Measurements from ENCODE around the gene ANKRD62. TPM values are rescaled to one million over a fixed set of nuclear protein-coding genes. Genes with fewer than 3 reads are reported as not detected.
"Not testable (repeated sequence)": the region's sequence is repeated elsewhere in the genome, so short reads cannot be mapped to it uniquely, and the experiment has no call there.

The ANKRD62 gene
- polyA plus RNA-seq, 1 donor from 2014 or later: not detected

GRCh38 chr18:12102136-12102842 is 8.6 kb downstream of the ANKRD62 start:
- Mint-ChIP-seq H3K27ac (no peak overlapping the region), H3K9me3 (no peaks in the 10 kb centered on the region), H3K36me3 (no peaks in the 10 kb centered on the region), H3K4me3 (no peak overlapping the region), H3K27me3 (peaks cover 3% of the 10 kb centered on the region), H3K4me1 (no peaks in the 10 kb centered on the region)

DNA sequence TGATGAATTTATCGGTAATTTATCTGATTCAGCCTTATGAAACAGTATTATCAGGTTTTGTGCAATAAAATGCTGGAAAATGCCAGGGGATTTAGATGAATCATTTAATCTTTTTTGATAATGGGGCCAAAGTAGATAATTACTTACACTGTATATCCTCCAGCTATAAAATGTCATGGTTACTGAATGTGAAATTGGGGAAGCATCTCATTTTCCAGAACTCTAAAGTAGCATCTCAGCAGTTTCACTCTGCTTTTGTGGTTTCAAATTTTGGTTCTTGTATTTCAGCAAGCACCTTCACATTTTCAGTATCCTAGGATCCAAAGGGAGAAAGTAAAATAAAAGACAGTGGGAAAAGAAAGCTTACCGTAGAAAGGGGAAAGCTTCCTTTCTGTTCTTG is 12.8 kb downstream of the ANKRD62 start:
- Mint-ChIP-seq H3K4me1 (peaks cover 0 to 5% (median 0%) of the 10 kb centered on the region in 3 donors), H3K9me3 (peaks cover 0 to 2% (median 0%) of the 10 kb centered on the region in 3 donors), H3K36me3 (no peaks in the 10 kb centered on the region), H3K27me3 (peaks cover 1% of the 10 kb centered on the region), H3K4me3 (no peak overlapping the region), H3K27ac (no peak overlapping the region)

DNA sequence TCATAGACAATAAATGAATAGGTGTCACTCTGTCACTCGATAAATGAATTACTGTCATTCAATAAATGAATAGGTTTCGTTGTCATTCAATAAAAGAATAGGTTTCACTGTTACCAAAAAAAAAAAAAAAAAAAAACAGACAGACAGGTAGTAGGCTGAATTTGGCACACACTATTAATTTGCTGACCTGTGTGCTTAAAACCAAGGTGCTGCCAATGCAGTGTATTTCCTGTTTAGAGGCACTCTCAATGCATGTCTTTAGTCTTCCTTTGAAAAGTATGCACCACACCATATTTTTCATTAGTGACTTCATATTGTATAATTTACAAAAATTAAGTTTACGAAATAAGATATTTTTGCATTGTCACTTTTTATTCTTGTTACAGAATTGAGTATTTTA is 16.2 kb downstream of the ANKRD62 start:
- Mint-ChIP-seq H3K4me1 (peaks cover 0 to 5% (median 0%) of the 10 kb centered on the region in 3 donors), H3K9me3 (peaks cover 0 to 6% (median 0%) of the 10 kb centered on the region in 3 donors), H3K27me3 (peaks cover 1% of the 10 kb centered on the region), H3K36me3 (no peaks in the 10 kb centered on the region), H3K27ac (no peak overlapping the region), H3K4me3 (no peak overlapping the region)

GRCh38 chr18:12113999-12114646 is 20.5 kb downstream of the ANKRD62 start:
- Mint-ChIP-seq H3K4me3 (no peak overlapping the region), H3K36me3 (no peaks in the 10 kb centered on the region), H3K4me1 (peaks cover 0 to 4% (median 0%) of the 10 kb centered on the region in 3 donors), H3K27ac (no peak overlapping the region), H3K9me3 (peaks cover 0 to 6% (median 0%) of the 10 kb centered on the region in 3 donors), H3K27me3 (no peaks in the 10 kb centered on the region)

DNA sequence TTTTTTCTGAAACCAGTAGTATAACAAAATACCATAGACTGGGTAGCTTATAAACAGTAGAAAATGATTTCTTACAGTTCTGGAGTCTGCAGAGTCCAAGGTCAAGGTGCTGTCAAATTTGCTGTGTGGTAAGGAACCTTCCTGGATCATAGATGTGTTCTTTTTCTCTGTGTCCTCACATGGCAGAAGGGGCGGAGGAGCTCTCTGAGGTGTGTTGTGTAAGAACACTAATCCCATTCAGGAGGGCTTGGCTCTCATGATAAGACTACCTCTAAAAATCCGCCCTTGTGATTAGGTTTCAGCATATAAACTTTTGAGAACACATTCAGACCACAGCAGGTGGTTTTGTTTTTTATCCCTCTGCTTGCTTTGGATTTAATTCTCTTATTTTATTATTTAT is 25.7 kb downstream of the ANKRD62 start:
- Mint-ChIP-seq H3K4me3 (no peak overlapping the region), H3K4me1 (no peaks in the 10 kb centered on the region), H3K27ac (no peak overlapping the region), H3K36me3 (no peaks in the 10 kb centered on the region), H3K27me3 (no peaks in the 10 kb centered on the region), H3K9me3 (no peaks in the 10 kb centered on the region)

DNA sequence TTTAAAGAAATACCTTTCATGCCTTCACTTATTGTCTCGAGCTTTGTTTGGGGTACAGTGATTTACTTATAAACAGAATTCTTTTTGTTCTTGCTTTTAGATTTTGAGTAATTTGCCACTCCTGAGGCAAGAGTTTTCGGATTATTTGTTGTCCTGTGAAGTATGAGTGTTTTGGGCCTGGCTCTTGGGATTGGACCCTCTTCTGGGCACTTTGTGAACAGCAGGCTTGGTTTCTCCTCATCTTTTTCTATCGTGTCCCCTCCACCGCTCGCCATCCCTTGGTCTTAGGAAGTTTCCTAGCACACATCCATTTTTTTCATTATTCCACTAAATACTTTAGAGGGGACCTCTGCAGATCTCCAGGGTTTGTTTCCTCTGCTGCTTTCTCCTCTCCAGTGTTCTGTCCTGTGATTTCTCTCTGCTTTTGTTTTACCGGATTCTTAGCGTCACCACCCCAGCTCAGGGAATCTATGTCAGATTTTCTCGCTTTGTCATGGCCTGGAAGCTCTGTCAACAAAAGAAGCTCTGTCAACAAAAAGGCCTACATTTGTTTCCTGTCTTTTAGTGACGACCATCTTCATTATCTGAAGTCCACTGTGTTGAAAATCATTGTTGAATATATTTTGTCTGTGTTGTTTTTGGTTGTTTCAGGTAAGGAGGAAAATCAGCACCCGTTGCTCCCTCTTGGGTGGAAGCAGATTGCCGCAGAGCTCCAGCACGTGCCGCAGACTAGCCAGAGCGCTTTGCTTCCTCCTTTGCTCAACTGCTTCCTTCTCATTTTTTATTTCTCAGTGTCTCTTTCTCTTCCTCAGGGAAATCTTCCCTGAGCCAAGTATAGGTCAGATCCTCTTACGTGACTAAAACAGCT is 27.8 kb downstream of the ANKRD62 start:
- Mint-ChIP-seq H3K27ac (no peak overlapping the region), H3K4me1 (no peaks in the 10 kb centered on the region), H3K27me3 (peaks cover 9% of the 10 kb centered on the region), H3K36me3 (no peaks in the 10 kb centered on the region), H3K9me3 (no peaks in the 10 kb centered on the region), H3K4me3 (no peak overlapping the region)

DNA sequence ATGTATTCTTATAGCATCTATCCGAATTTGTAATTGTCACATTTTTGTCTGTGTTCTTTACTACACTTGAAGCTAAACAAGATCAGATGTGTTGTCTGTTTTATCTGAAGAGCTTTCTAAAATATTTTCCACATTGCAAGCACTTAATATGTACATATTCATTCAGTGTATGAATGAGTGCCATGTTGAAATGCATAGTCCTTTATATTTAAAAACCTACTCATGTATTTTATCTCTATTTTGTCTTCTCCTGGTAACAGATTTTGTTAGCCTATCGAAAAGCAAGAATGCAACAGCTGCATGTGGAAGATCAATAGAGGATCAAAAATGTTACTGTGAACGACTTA is 28.4 kb downstream of the ANKRD62 start:
- H3K4me1 Mint-ChIP-seq, H3K36me3 Mint-ChIP-seq, H3K9me3 Mint-ChIP-seq, H3K27ac Mint-ChIP-seq, H3K4me3 Mint-ChIP-seq: not testable (repeated sequence)
- H3K27me3 Mint-ChIP-seq: peaks cover 12% of the 10 kb centered on the region

DNA sequence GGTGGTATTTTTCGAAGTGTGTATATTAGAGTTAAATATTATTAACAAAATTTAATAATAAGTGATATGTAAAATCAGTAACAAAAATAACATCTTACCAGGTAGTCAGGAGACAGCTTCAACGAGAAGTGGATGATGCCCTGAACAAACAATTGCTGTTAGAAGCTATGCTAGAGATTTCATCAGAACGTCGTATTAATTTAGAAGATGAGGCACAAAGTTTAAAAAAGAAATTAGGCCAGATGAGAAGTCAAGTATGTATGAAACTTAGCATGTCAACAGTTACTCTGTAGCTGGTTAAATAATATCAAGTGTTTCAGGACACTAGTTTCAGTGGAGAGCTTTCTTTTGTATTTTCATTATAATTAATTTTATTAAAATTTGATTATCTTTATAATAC is 34.0 kb downstream of the ANKRD62 start:
- not testable (repeated sequence) for H3K4me3 Mint-ChIP-seq, H3K4me1 Mint-ChIP-seq, H3K27ac Mint-ChIP-seq, H3K9me3 Mint-ChIP-seq, H3K36me3 Mint-ChIP-seq
- peaks cover 12% of the 10 kb centered on the region for H3K27me3 Mint-ChIP-seq

DNA sequence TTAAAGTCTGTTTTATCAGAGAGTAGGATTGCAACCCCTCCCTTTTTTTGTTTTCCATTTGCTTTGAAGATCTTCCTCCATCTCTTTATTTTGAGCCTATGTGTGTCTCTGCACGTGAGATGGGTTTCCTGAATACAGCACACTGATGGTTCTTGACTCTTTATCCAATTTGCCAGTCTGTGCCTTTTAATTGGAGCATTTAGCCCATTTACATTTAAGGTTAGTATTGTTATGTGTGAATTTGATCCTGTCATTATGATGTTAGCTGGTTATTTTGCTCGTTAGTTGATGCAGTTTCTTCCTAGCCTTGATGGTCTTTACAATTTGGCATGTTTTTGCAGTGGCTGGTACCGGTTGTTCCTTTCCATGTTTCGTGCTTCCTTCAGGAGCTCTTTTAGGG is 45.2 kb downstream of the ANKRD62 start:
- not testable (repeated sequence) for H3K4me1 Mint-ChIP-seq, H3K4me3 Mint-ChIP-seq, H3K27ac Mint-ChIP-seq, H3K27me3 Mint-ChIP-seq, H3K36me3 Mint-ChIP-seq, H3K9me3 Mint-ChIP-seq

GRCh38 chr18:12140866-12141265 is 47.2 kb downstream of the ANKRD62 start:
- H3K27me3 Mint-ChIP-seq, H3K36me3 Mint-ChIP-seq, H3K27ac Mint-ChIP-seq, H3K4me1 Mint-ChIP-seq, H3K4me3 Mint-ChIP-seq, H3K9me3 Mint-ChIP-seq: not testable (repeated sequence)

DNA sequence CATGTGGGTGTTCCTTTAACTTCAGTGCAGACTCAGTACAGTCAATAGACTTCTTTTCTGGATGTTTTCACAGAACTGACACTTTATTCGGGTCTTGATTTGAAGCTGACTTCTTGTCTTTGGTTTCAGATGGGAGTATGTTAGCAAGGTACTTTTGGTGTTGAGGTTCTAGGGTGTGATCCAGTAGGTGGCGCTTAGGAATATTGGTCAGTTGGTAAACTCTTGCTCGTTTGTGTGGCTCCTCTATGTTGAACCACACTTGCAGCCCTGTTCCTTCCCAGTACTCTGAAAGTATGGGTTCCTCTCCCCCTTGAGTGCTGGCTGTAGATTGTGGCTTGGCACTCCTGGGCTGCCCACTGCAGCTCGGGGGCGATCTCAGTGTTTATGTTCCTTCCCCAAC is 48.1 kb downstream of the ANKRD62 start:
- not testable (repeated sequence) for H3K4me3 Mint-ChIP-seq, H3K27me3 Mint-ChIP-seq

GRCh38 chr18:12149431-12149830 is 55.8 kb downstream of the ANKRD62 start:
- H3K4me1 Mint-ChIP-seq, H3K27ac Mint-ChIP-seq, H3K4me3 Mint-ChIP-seq, H3K9me3 Mint-ChIP-seq, H3K27me3 Mint-ChIP-seq, H3K36me3 Mint-ChIP-seq: not testable (repeated sequence)

More for the DNA sequence above, 48.1 kb downstream of the ANKRD62 start:
- H3K36me3 Mint-ChIP-seq, H3K27ac Mint-ChIP-seq, H3K9me3 Mint-ChIP-seq, H3K4me1 Mint-ChIP-seq: not testable (repeated sequence)

GRCh38 chr18:12154361-12154760 is 60.7 kb downstream of the ANKRD62 start:
- Mint-ChIP-seq H3K4me3 (no peak overlapping the region), H3K36me3 (no peaks in the 10 kb centered on the region)

GRCh38 chr18:12155996-12156395 is 62.4 kb downstream of the ANKRD62 start:
- no peak overlapping the region for H3K4me3 Mint-ChIP-seq
- H3K36me3 Mint-ChIP-seq: no peaks in the 10 kb centered on the region
- H3K27ac Mint-ChIP-seq: no peak overlapping the region
- peaks cover 0 to 9% (median 0%) of the 10 kb centered on the region in 3 donors for H3K9me3 Mint-ChIP-seq
- no peaks in the 10 kb centered on the region for H3K27me3 Mint-ChIP-seq
- no peaks in the 10 kb centered on the region for H3K4me1 Mint-ChIP-seq

More at GRCh38 chr18:12154361-12154760, 60.7 kb downstream of the ANKRD62 start:
- Mint-ChIP-seq H3K27me3 (no peaks in the 10 kb centered on the region), H3K27ac (no peak overlapping the region), H3K9me3 (peaks cover 0 to 9% (median 1%) of the 10 kb centered on the region in 3 donors), H3K4me1 (no peaks in the 10 kb centered on the region)

DNA sequence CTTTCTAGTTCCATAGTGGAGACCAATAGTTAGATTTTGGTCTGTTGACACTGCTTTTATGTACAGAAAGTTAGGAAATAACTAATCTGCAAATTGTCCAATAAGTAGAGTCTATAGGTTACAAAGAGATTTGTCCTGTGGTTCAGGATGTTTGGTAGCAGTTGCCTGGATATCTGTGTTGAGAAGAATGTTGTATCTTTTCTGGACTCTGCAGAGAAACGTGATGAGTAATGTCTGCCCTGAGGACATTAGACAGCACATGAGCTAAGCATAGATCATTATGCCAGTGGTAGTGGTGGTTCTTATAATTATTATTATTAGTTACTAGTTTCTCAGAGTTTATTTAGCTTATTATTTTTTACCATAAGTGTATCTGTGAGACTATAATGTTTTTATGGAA is 65.8 kb downstream of the ANKRD62 start:
- Mint-ChIP-seq H3K27ac (no peak overlapping the region), H3K36me3 (no peaks in the 10 kb centered on the region), H3K9me3 (peaks cover 0 to 3% (median 0%) of the 10 kb centered on the region in 3 donors), H3K27me3 (peaks cover 2% of the 10 kb centered on the region), H3K4me3 (no peak overlapping the region), H3K4me1 (no peaks in the 10 kb centered on the region)
